ENCODE results near the gene GRM7. TPM values are rescaled to one million over a fixed set of nuclear protein-coding genes. Genes with fewer than 3 reads are reported as not detected.

Gene GRM7
- total and polyA plus RNA-seq, 9 of the 15 experiments (the other 6 are each of a cell fraction or from before 2014, with no cell fraction given) = not detected

GRCh38 chr3:7766530-7766929 is 905.6 kb downstream of the GRM7 start:
- intact Hi-C loops (cut with micrococcal nuclease) = no loop called here
- H3K4me3 ChIP-seq = no peak overlapping the region
- no peaks in the 10 kb centered on the region for H3K9me1 ChIP-seq (ENCODE audit: control insufficient read depth, insufficient read depth, low read length)
- H3K9ac ChIP-seq (ENCODE audit: insufficient read depth in 1 of 2, low read depth in 2 of 2, low read length in 2 of 2) = no peak overlapping the region
- no peak overlapping the region for H3K27ac ChIP-seq (ENCODE audit: extremely low read depth, low read depth, low read length)
- H3K9me3 ChIP-seq (replicated peaks; ENCODE audit: control insufficient read depth, insufficient read depth, low read depth, low read length) = 0 out of 2 replicates have a peak, but pooled peaks cover 1% of the 10 kb centered on the region
- H3K79me2 ChIP-seq (ENCODE audit: control insufficient read depth, insufficient read depth, low read length) = no peaks in the 10 kb centered on the region
- H2AFZ ChIP-seq (ENCODE audit: low read depth, low read length) = no peak overlapping the region
- TF ChIP-seq TAL1 (IDR thresholded peaks at IDR 0.05) (no peak), ADNP (tag; IDR thresholded peaks at IDR 0.05) (no peak), TBL1XR1 (IDR thresholded peaks at IDR 0.05; ENCODE audit: low read length in 2 of 2) (no peak), TAF1 (IDR thresholded peaks at IDR 0.05; ENCODE audit: control insufficient read depth, extremely low read depth, insufficient read depth, low read length, severe bottlenecking) (no peak), ELF4 (CRISPR knock-in tag; IDR thresholded peaks at IDR 0.05) (no peak), RBM34 (IDR thresholded peaks at IDR 0.05; ENCODE audit: borderline replicate concordance, insufficient read depth, low read length) (no peak), HIVEP1 (CRISPR knock-in tag; IDR thresholded peaks at IDR 0.05) (no peak)
- no peaks in the 10 kb centered on the region for H3K36me3 ChIP-seq (ENCODE audit: control insufficient read depth, insufficient read depth, low read length)
- no peak overlapping the region for H3K4me2 ChIP-seq (ENCODE audit: insufficient read depth, low read length)
- WGBS (ENCODE audit: insufficient coverage, low coverage, missing lambda C conversion rate) = 0% methylated on average over 4 of the region's 4 CpGs
- in situ Hi-C loops (cut with MboI) = no loop called here
- no peaks in the 10 kb centered on the region for H4K20me1 ChIP-seq (replicated peaks; ENCODE audit: control insufficient read depth, insufficient read depth, low read length)
- no peak for DNase-seq (ENCODE audit: extremely low read depth in 1 of 4, low spot score in 3 of 4)
- H3K27me3 ChIP-seq (ENCODE audit: control insufficient read depth in 2 of 2, insufficient read depth in 2 of 2, low read length in 2 of 2) = no peaks in the 10 kb centered on the region
- no TSS peak for BruUV-seq (replicated peaks)
- ATAC-seq = no peak
- CTCF ChIA-PET (ENCODE audit: low intra/inter-chr PET ratio) = no interaction called here
- no peaks in the 10 kb centered on the region for H3K4me1 ChIP-seq (replicated peaks in 1 of 2; ENCODE audit: control insufficient read depth in 2 of 2, insufficient read depth in 2 of 2, low read length in 2 of 2)
- FAIRE-seq = no peak
- POLR2A ChIA-PET = no interaction called here

GRCh38 chr3:7779331-7779730 is 918.4 kb downstream of the GRM7 start:
- 0% methylated on average over 4 of the region's 4 CpGs for WGBS (ENCODE audit: insufficient coverage, low coverage, missing lambda C conversion rate)
- H3K4me3 ChIP-seq = no peak overlapping the region
- intact Hi-C loops (cut with micrococcal nuclease) = no loop called here
- H3K9me3 ChIP-seq (replicated peaks; ENCODE audit: control insufficient read depth, insufficient read depth, low read depth, low read length) = no peaks in the 10 kb centered on the region; the same call in 1 of the 2 replicates
- in situ Hi-C loops (cut with MboI) = no loop called here
- H3K9me1 ChIP-seq (ENCODE audit: control insufficient read depth, insufficient read depth, low read length) = no peaks in the 10 kb centered on the region
- no TSS peak for BruUV-seq (replicated peaks)
- ChIA-PET POLR2A (no interaction called here), CTCF (ENCODE audit: low intra/inter-chr PET ratio) (no interaction called here)
- no peaks in the 10 kb centered on the region for H3K79me2 ChIP-seq (ENCODE audit: control insufficient read depth, insufficient read depth, low read length)
- no peaks in the 10 kb centered on the region for H3K27me3 ChIP-seq (ENCODE audit: control insufficient read depth in 2 of 2, insufficient read depth in 2 of 2, low read length in 2 of 2)
- no peak overlapping the region for H3K27ac ChIP-seq (ENCODE audit: extremely low read depth, low read depth, low read length)
- H3K36me3 ChIP-seq (ENCODE audit: control insufficient read depth, insufficient read depth, low read length) = no peaks in the 10 kb centered on the region
- DNase-seq (ENCODE audit: extremely low read depth in 1 of 4, low spot score in 3 of 4) (no peak), FAIRE-seq (no peak), ATAC-seq (no peak)
- H4K20me1 ChIP-seq (replicated peaks; ENCODE audit: control insufficient read depth, insufficient read depth, low read length) = no peaks in the 10 kb centered on the region
- no peak overlapping the region for H2AFZ ChIP-seq (ENCODE audit: low read depth, low read length)
- no peak overlapping the region for H3K4me2 ChIP-seq (ENCODE audit: insufficient read depth, low read length)
- H3K4me1 ChIP-seq (replicated peaks in 1 of 2; ENCODE audit: control insufficient read depth in 2 of 2, insufficient read depth in 2 of 2, low read length in 2 of 2) = no peaks in the 10 kb centered on the region
- no peak overlapping the region for H3K9ac ChIP-seq (ENCODE audit: insufficient read depth in 1 of 2, low read depth in 2 of 2, low read length in 2 of 2)
- TF ChIP-seq ZNF224 (CRISPR knock-in tag; IDR thresholded peaks at IDR 0.05) = no peak
- no peak for TF ChIP-seq HOXB6 (CRISPR knock-in tag; IDR thresholded peaks at IDR 0.05; ENCODE audit: borderline replicate concordance)
- TF ChIP-seq NFIX (CRISPR knock-in tag; IDR thresholded peaks at IDR 0.05; ENCODE audit: low read depth) = no peak
- TF ChIP-seq HNRNPH1 (optimal IDR thresholded peaks at IDR 0.05; ENCODE audit: low read depth, low read length) = no peak
- no peak for TF ChIP-seq SP2 (IDR thresholded peaks at IDR 0.05; ENCODE audit: extremely low read depth, low read depth, low read length, poor library complexity, severe bottlenecking)
- no peak for TF ChIP-seq KDM5B (IDR thresholded peaks at IDR 0.05; ENCODE audit: insufficient replicate concordance, low read depth, low read length)
- no peak for TF ChIP-seq ZBTB11 (CRISPR knock-in tag; IDR thresholded peaks at IDR 0.05)

All from K562 (cell line).